Endodermal cell (in vitro differentiated cells): ENCODE measurements around the gene TTN. TPM values are rescaled to one million over a fixed set of nuclear protein-coding genes. Genes with fewer than 3 reads are reported as not detected.

Experiments used
- DNase-seq: peaks from one replicate; pipeline ENCODE4 v3.0.0-alpha.2; 2017
- H3K27ac ChIP-seq: 2 replicates; pipeline ENCODE4 v1.5.1; 2013; ENCODE audit warnings: mild to moderate bottlenecking, low read depth, low read length, moderate library complexity
- H3K27me3 ChIP-seq: 2 replicates; pipeline ENCODE4 v1.6.1; 2013; ENCODE audit warnings: mild to moderate bottlenecking, low read length, moderate library complexity; ENCODE audit not compliant: insufficient read depth, control insufficient read depth, poor library complexity, severe bottlenecking
- H3K36me3 ChIP-seq: 2 replicates; pipeline ENCODE4 v1.7.0; 2013; ENCODE audit warnings: mild to moderate bottlenecking, low read length, moderate library complexity; ENCODE audit not compliant: control insufficient read depth, insufficient read depth
- H3K4me1 ChIP-seq: one replicate; pipeline ENCODE4 v1.7.0; 2013; ENCODE audit warnings: low read length; ENCODE audit not compliant: control insufficient read depth, insufficient read depth
- H3K4me3 ChIP-seq: 2 replicates; pipeline ENCODE4 v1.5.1; 2013; ENCODE audit warnings: mild to moderate bottlenecking, low read length, moderate library complexity
- H3K9ac ChIP-seq: 2 replicates; pipeline ENCODE4 v1.6.1; 2013; ENCODE audit warnings: mild to moderate bottlenecking, low read length, moderate library complexity; ENCODE audit not compliant: poor library complexity, severe bottlenecking; ENCODE audit errors: extremely low read depth
- H3K9me3 ChIP-seq: 2 replicates; pipeline ENCODE4 v1.6.1; 2013; ENCODE audit warnings: mild to moderate bottlenecking, low read length, moderate library complexity; ENCODE audit not compliant: control insufficient read depth
- H3K27ac Mint-ChIP-seq: 2 replicates; pipeline ENCODE4 v1.8.0; 2020; ENCODE audit warnings: mixed read lengths
- H3K27me3 Mint-ChIP-seq: 2 replicates; pipeline ENCODE4 v1.8.0; 2021; ENCODE audit warnings: mild to moderate bottlenecking, mixed read lengths; ENCODE audit not compliant: insufficient read depth
- H3K36me3 Mint-ChIP-seq: 2 replicates; pipeline ENCODE4 v1.8.0; 2020; ENCODE audit warnings: low read depth, mixed read lengths
- H3K4me1 Mint-ChIP-seq: 2 replicates; pipeline ENCODE4 v1.8.0; 2020; ENCODE audit warnings: mixed read lengths
- H3K4me3 Mint-ChIP-seq: 2 replicates; pipeline ENCODE4 v1.8.0; 2020; ENCODE audit warnings: mild to moderate bottlenecking, moderate library complexity, mixed read lengths
- H3K9me3 Mint-ChIP-seq: 2 replicates; pipeline ENCODE4 v1.8.0; 2020; ENCODE audit warnings: mild to moderate bottlenecking, mixed read lengths
- WGBS, 2 experiments: methylation state at CpG; one replicate each; pipeline versions ENCODE4 v1.1.5 to v1.1.7; 2013; ENCODE audit warnings: missing lambda C conversion rate in 2 of 2, mixed read lengths in 1 of 2; ENCODE audit not compliant: insufficient coverage in 1 of 2, insufficient read length in 1 of 2; 5-methylcytosine and 5-hydroxymethylcytosine counted together
- total RNA-seq, 2 donors: library from RNA; stranded (reverse); fragmentation: NEBNext Ultra II Directional in 1 of 2; extraction: Animal tissue kit (Norgen Biotek cat#: 25700) in 1 of 2; gene quantifications; 2 replicates in 1 of 2; 3 replicates in 1 of 2; pipeline ENCODE4 v1.2.1, GENCODE V29; 2021
- TF ChIP-seq, protein P1 (sequence below): fragments of 200-600 bp; sonication (generic); conservative IDR thresholded peaks from 2 replicates; pipeline ENCODE4 v1.5.0; 2021; ENCODE audit warnings: antibody characterized with exemption, mild to moderate bottlenecking

The TTN gene
- total RNA-seq, 2 donors from 2014 or later, result 101 to 118 TPM

DNA sequence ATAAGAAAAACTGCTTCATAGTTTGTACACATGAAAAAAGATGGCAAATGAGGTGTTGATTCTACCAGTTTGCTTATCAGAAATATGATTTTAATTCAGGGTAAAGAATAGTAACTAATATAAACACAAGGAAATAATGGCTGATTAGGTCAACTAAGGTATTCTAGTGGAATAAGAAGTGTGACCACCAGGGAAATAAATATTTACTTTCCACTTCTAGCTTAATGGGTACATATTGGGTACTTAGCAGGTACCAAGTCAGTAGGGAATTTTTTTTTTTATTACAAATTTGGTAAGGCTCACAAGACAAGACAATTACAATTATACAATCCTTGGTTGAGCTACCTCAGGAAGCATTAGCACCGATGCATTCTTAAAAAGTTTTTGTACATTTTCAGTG lies 191.3 kb downstream of the TTN start:
- no peak overlapping the region for H3K4me3 ChIP-seq
- Mint-ChIP-seq H3K27me3 (no peaks in the 10 kb centered on the region), H3K36me3 (peaks cover 97% of the 10 kb centered on the region), H3K4me1 (no peaks in the 10 kb centered on the region), H3K4me3 (no peak overlapping the region), H3K27ac (no peak overlapping the region), H3K9me3 (no peaks in the 10 kb centered on the region)
- H3K4me1 ChIP-seq, result no peaks in the 10 kb centered on the region
- H3K9ac ChIP-seq, result no peak overlapping the region
- no peaks in the 10 kb centered on the region for H3K27me3 ChIP-seq
- no peak overlapping the region for H3K27ac ChIP-seq
- H3K36me3 ChIP-seq, result peaks cover 99% of the 10 kb centered on the region
- H3K9me3 ChIP-seq, result no peaks in the 10 kb centered on the region
- 100% methylated on average over 1 of the region's 1 CpG; no CpG with 5 or more reads in 1 of the 2 experiments for WGBS, 2 experiments
- TF ChIP-seq, protein P1, sequence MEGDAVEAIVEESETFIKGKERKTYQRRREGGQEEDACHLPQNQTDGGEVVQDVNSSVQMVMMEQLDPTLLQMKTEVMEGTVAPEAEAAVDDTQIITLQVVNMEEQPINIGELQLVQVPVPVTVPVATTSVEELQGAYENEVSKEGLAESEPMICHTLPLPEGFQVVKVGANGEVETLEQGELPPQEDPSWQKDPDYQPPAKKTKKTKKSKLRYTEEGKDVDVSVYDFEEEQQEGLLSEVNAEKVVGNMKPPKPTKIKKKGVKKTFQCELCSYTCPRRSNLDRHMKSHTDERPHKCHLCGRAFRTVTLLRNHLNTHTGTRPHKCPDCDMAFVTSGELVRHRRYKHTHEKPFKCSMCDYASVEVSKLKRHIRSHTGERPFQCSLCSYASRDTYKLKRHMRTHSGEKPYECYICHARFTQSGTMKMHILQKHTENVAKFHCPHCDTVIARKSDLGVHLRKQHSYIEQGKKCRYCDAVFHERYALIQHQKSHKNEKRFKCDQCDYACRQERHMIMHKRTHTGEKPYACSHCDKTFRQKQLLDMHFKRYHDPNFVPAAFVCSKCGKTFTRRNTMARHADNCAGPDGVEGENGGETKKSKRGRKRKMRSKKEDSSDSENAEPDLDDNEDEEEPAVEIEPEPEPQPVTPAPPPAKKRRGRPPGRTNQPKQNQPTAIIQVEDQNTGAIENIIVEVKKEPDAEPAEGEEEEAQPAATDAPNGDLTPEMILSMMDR, result no peak
- no peak for DNase-seq

DNA sequence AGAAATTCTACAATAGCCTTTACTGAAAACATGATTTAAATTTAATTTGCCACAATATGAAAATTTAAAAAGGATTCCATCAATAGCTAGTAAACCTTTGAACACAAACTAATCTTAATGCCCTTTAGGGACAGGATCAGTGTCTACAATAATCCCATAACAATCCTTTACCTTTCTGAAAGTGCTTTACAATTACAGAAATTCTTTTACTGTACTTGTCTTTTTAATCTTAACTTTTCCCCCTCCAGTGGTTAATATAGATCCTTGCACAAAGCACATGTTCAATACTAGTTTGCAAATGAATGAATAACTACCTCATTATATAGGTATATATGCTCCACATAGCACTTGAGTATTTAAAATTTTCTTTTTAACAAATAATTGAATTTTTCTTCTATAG lies 204.3 kb downstream of the TTN start:
- no peaks in the 10 kb centered on the region for H3K27me3 ChIP-seq
- H3K27ac Mint-ChIP-seq, result no peak overlapping the region

DNA sequence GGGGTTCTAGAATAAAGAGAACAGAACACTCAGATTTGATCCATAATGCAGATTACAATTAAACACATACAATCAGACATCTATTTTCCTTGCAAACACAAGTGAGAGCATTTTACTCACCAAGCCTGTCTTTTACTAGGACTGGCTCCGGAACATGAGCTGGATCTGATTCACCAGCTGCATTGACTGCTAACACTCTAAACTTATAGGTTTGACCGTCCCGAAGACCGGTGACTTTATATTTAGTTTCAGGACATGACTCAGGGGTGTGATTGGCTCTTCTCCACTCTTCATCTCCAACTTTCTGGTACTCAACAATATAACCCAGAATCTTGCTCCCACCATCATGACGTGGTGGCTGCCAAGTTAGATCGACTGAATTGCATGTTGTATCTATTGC lies 214.6 kb downstream of the TTN start:
- Histone ChIP-seq H3K36me3 (peaks cover 99% of the 10 kb centered on the region), H3K27me3 (no peaks in the 10 kb centered on the region), H3K9me3 (no peaks in the 10 kb centered on the region), H3K9ac (no peak overlapping the region), H3K4me3 (no peak overlapping the region), H3K4me1 (no peaks in the 10 kb centered on the region), H3K27ac (no peak overlapping the region)
- no peaks in the 10 kb centered on the region for H3K27me3 Mint-ChIP-seq
- no peaks in the 10 kb centered on the region for H3K9me3 Mint-ChIP-seq
- 94 to 96% methylated on average over 6 of the region's 6 CpGs for WGBS, 2 experiments
- H3K4me1 Mint-ChIP-seq, result no peaks in the 10 kb centered on the region
- H3K36me3 Mint-ChIP-seq, result peaks cover 93% of the 10 kb centered on the region
- TF ChIP-seq, protein P1, result no peak
- H3K27ac Mint-ChIP-seq, result no peak overlapping the region
- H3K4me3 Mint-ChIP-seq, result no peak overlapping the region
- no peak for DNase-seq

More for the DNA sequence above, 204.3 kb downstream of the TTN start:
- H3K9ac ChIP-seq, result no peak overlapping the region
- H3K4me3 ChIP-seq, result no peak overlapping the region
- H3K9me3 Mint-ChIP-seq, result no peaks in the 10 kb centered on the region
- H3K9me3 ChIP-seq, result no peaks in the 10 kb centered on the region
- TF ChIP-seq, protein P1, result no peak
- peaks cover 96% of the 10 kb centered on the region for H3K36me3 ChIP-seq
- no peak overlapping the region for H3K27ac ChIP-seq
- H3K27me3 Mint-ChIP-seq, result no peaks in the 10 kb centered on the region
- no peaks in the 10 kb centered on the region for H3K4me1 Mint-ChIP-seq
- no peak for DNase-seq
- H3K4me3 Mint-ChIP-seq, result no peak overlapping the region
- no peaks in the 10 kb centered on the region for H3K4me1 ChIP-seq
- peaks cover 82% of the 10 kb centered on the region for H3K36me3 Mint-ChIP-seq
